Panc1 (cell line): ENCODE measurements around the gene MRPS27. TPM values are rescaled to one million over a fixed set of nuclear protein-coding genes. Genes with fewer than 3 reads are reported as not detected.

Experiments used
- ATAC-seq: fragments of 200-7000 bp; cut with Tn5 transposase; 2 replicates; pipeline ENCODE4 v1.9.1; 2020; ENCODE audit warnings: mild to moderate bottlenecking, moderate library complexity
- BruUV-seq: library from RNA; stranded (reverse); fragments of 400-500 nt; replicated peaks from 2 replicates; lab custom pipeline; 2021; lab: Mats Ljungman, UMichigan
- CTCF ChIA-PET: fragments of 300-600 bp; sonication (Branson Sonifier 250); formaldehyde crosslinking; loops from one replicate; lab custom pipeline; 2022; ENCODE audit warnings: antibody characterized with exemption; lab: Charles Lee
- POLR2A ChIA-PET: fragments of 300-600 bp; sonication (Branson Sonifier 250); formaldehyde crosslinking; loops from one replicate; lab custom pipeline; 2022; ENCODE audit warnings: antibody characterized with exemption; lab: Charles Lee
- DNase-seq: peaks from one replicate; pipeline ENCODE4 v3.0.0-alpha.2; 2010; ENCODE audit warnings: low read depth, low spot score
- H3K27ac ChIP-seq: 2 replicates; pipeline ENCODE4 v1.5.1; 2011; ENCODE audit warnings: mild to moderate bottlenecking, low read length, inconsistent platforms
- H3K27me3 ChIP-seq: fragments of 200-500 bp; sonication (Bioruptor generic); 2 replicates; pipeline ENCODE4 v1.6.0; 2014; ENCODE audit warnings: low read length, inconsistent platforms; ENCODE audit not compliant: control insufficient read depth, insufficient read depth
- H3K36me3 ChIP-seq: fragments of 200-500 bp; sonication (Bioruptor generic); 2 replicates; pipeline ENCODE4 v1.5.1; 2014; ENCODE audit warnings: inconsistent platforms, mild to moderate bottlenecking, low read length, moderate library complexity; ENCODE audit not compliant: control insufficient read depth, insufficient read depth
- H3K4me1 ChIP-seq: 2 replicates; pipeline ENCODE4 v1.5.1; 2011; ENCODE audit warnings: inconsistent platforms, mild to moderate bottlenecking, low read length, moderate library complexity; ENCODE audit not compliant: control insufficient read depth, insufficient read depth
- H3K4me3 ChIP-seq, 2 experiments: 2 replicates each; pipeline ENCODE4 v1.5.1; 2011 to 2012; ENCODE audit warnings: low read depth in 2 of 2, low read length in 2 of 2, mild to moderate bottlenecking in 2 of 2, inconsistent platforms in 1 of 2, moderate library complexity in 1 of 2
- H3K9me3 ChIP-seq: fragments of 200-500 bp; sonication (Bioruptor generic); 2 replicates; pipeline ENCODE4 v1.5.1; 2014; ENCODE audit warnings: low read depth, mild to moderate bottlenecking, inconsistent platforms, low read length, moderate library complexity; ENCODE audit not compliant: control insufficient read depth, insufficient read depth
- CTCF ChIP-seq: fragments of 450-650 bp; IDR thresholded peaks from 2 replicates; pipeline ENCODE4 v1.5.1; 2017; ENCODE audit warnings: mild to moderate bottlenecking
- POLR2AphosphoS5 ChIP-seq: IDR thresholded peaks from 2 replicates; pipeline ENCODE4 v1.6.1; 2012; ENCODE audit warnings: mild to moderate bottlenecking, low read depth, low read length, moderate library complexity
- REST ChIP-seq, 2 experiments: IDR thresholded peaks; 2 replicates each; pipeline ENCODE4 v1.6.1; 2011 to 2012; ENCODE audit warnings: low read depth in 2 of 2, control low read depth in 1 of 2, low read length in 1 of 2, mild to moderate bottlenecking in 1 of 2, moderate library complexity in 1 of 2; ENCODE audit not compliant: insufficient read depth in 1 of 2
- SIN3A ChIP-seq: IDR thresholded peaks from 2 replicates; pipeline ENCODE4 v1.6.1; 2012; ENCODE audit warnings: low read depth, mild to moderate bottlenecking, low read length, moderate library complexity, borderline replicate concordance; ENCODE audit not compliant: insufficient read depth
- TCF7L2 ChIP-seq: IDR thresholded peaks from 2 replicates; pipeline ENCODE4 v1.6.1; 2011; ENCODE audit warnings: mild to moderate bottlenecking, low read depth, low read length, inconsistent platforms
- in situ Hi-C: cut with HindIII; loops from 2 replicates; pipeline ENCODE4 v1.10.0; 2016; ENCODE audit warnings: low sequenced_read_pairs, low pct_unique_long_range_greater_than_20kb
- intact Hi-C: fragments of 100-400 bp; cut with micrococcal nuclease; formaldehyde crosslinking; loops from one replicate; pipeline ENCODE4 v1.10.0; 2022; ENCODE audit not compliant: unreplicated experiment
- total RNA-seq: library from RNA; stranded (reverse); gene quantifications from one replicate; pipeline ENCODE4 v1.2.1, GENCODE V29; 2021; ENCODE audit not compliant: unreplicated experiment

The MRPS27 gene
- total RNA-seq, 1 experiment from 2014 or later = 67.2 TPM

GRCh38 chr5:72208324-72208926, 111.6 kb downstream of the MRPS27 start:
- intact Hi-C loops (no loop called here), in situ Hi-C loops (no loop called here)
- DNase-seq (no peak), ATAC-seq (no peak)
- no peak overlapping the region for H3K27ac ChIP-seq
- H3K27me3 ChIP-seq = no peaks in the 10 kb centered on the region
- H3K4me1 ChIP-seq = no peaks in the 10 kb centered on the region
- CTCF ChIA-PET = no interaction called here
- POLR2A ChIA-PET = no interaction called here
- H3K4me3 ChIP-seq = no peak overlapping the region
- H3K36me3 ChIP-seq = peaks cover 6% of the 10 kb centered on the region; the same call in 1 of the 2 replicates
- BruUV-seq = no TSS peak
- no peaks in the 10 kb centered on the region for H3K9me3 ChIP-seq
- no peak for TF ChIP-seq TCF7L2
- TF ChIP-seq POLR2AphosphoS5 = no peak

GRCh38 chr5:72206994-72207393, 113.0 kb downstream of the MRPS27 start:
- in situ Hi-C loops (no loop called here), intact Hi-C loops (no loop called here)
- no peak overlapping the region for H3K27ac ChIP-seq
- ATAC-seq (no peak), DNase-seq (no peak)
- peaks cover 6% of the 10 kb centered on the region; the same call in 1 of the 2 replicates for H3K36me3 ChIP-seq
- no peaks in the 10 kb centered on the region for H3K9me3 ChIP-seq
- BruUV-seq = no TSS peak
- ChIA-PET POLR2A (interaction anchor here (0.7 kb wide), 1 partner anchor 129 kb away, joined by 7 read pairs; no protein-coding TSS in a partner anchor), CTCF (no interaction called here)
- no peak overlapping the region for H3K4me3 ChIP-seq
- H3K27me3 ChIP-seq = no peaks in the 10 kb centered on the region
- H3K4me1 ChIP-seq = no peaks in the 10 kb centered on the region
- TF ChIP-seq POLR2AphosphoS5 = no peak

- POLR2A ChIA-PET = no interaction called here
- no TSS peak for BruUV-seq
- ATAC-seq = no peak
- Histone ChIP-seq H3K4me1 (no peaks in the 10 kb centered on the region), H3K9me3 (no peaks in the 10 kb centered on the region), H3K4me3 (no peak overlapping the region), H3K36me3 (peaks cover 6% of the 10 kb centered on the region; the same call in 1 of the 2 replicates), H3K27me3 (no peaks in the 10 kb centered on the region), H3K27ac (no peak overlapping the region)
- intact Hi-C loops = no loop called here
- TF ChIP-seq POLR2AphosphoS5 (no peak), TCF7L2 (no peak), REST (IDR thresholded peaks at IDR 0.05; ENCODE audit: insufficient read depth in 1 of 2, low read depth in 2 of 2, low read length in 1 of 2) (no peak), SIN3A (no peak), CTCF (no peak)
- no peak for DNase-seq
- CTCF ChIA-PET = no interaction called here
- in situ Hi-C loops = no loop called here
Measured at GRCh38 chr5:72206160-72206559, 113.9 kb downstream of the MRPS27 start.
